SH-SY5Y (cell line): ENCODE results near the gene GPC1.

Experiments used
- GATA2 ChIP-seq: IDR thresholded peaks from 2 replicates; pipeline ENCODE4 v1.6.1; 2011; ENCODE audit warnings: mild to moderate bottlenecking, low read depth, low read length
- GATA3 ChIP-seq: IDR thresholded peaks from 2 replicates; pipeline ENCODE4 v1.6.1; 2011; ENCODE audit warnings: low read depth, mild to moderate bottlenecking, low read length, moderate library complexity

The GPC1 gene

DNA sequence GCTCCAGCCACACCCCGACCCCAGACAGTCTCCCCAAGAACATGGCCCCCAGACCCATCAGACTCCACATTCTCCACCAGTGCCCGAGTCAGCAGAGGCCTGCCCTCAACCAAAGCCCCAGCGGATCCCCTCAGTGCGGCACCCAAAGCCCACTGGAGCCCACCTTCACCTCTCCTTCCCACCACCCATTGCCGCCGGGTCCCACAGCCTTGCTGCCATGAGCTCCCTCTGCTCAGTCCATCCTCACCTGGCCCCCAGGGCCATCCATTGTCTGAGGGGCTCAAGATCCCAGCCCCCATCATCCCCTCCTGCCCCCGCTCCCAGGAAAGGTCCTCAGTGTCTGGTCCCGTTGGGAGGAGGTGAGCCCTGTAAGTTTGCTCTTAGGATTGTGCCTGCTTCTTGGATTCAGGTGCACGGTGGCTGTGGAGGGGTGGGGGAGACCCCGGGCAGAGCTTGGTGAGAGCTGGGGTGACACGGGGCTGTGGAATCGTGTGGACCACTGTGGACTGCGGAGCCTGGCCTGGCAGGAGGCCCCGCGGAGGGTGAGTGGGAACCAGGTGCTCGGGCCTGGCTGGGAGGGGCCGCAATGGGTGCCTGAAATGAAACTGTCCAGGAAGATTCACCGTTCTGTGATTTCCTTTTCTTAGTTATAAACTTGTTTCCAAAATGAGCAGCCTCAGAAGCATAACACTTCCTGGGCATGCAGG lies 32.7 kb upstream of the GPC1 start:
- TF ChIP-seq GATA2: no peak
- TF ChIP-seq GATA3: no peak

DNA sequence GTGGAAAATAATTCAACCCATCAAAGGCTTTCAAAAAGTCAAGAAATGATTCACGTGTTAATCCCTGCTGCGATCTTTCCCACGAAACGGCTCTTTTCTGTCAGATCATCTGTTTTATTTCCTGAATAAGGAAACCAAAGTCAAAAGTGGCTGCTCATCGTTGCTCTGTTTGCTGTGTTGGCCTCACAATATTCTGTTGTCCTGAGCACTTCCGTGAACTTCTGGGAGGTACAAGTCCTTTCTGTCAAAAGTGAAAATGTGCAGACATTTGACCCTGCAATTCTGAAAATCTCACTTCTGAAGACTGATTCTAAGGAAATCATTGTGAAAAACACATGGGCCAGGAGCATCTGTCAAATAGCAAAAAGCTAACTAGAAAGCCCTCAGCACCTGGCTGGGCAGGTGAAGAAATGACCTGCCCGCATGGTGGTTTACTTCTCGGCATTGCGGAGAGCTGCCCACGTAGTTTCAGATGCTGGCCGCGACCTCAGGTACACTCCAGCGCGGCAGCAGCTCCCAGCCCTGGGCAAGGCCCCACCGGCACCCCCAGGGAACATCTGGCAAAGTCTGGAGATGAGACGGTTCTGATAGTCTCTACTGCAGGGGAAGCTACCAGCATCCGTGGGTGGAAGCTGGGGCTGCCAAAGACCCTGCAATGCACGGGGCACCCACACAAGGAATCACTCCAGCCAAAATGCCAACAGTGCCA lies 31.9 kb upstream of the GPC1 start:
- TF ChIP-seq GATA3 (no peak), GATA2 (no peak)

DNA sequence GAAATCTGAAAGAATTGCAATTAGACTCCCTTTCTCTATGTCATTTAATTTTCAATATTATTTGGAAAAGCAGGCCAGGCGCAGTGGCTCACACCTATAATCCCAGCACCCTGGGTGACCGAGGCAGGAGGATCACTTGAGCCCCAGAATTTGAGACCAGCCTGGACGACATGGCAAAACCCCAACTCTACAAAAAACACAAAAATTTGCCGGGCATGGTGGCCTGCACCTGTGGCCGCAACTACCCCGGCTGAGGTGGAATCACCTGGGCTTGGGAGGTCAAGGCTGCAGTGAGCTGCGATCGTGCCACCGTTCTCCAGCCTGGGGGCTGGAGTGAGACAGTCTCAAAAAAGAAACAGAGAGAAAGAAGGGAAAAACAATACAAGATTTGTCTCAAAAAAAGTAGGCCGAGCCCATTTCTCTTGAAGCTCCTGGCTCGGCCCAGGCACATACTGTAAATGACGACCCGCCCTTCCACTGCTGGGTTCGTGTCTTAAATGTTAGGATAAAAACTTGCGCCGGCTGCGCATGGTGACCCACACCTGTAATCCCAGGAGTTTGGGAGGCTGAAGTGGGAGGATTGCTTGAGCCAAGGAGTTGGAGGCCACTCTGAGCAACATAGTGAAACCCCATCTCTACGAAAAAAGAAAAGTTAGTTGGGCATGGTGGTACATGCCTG lies 31.1 kb upstream of the GPC1 start:
- TF ChIP-seq GATA2 (no peak), GATA3 (no peak)

DNA sequence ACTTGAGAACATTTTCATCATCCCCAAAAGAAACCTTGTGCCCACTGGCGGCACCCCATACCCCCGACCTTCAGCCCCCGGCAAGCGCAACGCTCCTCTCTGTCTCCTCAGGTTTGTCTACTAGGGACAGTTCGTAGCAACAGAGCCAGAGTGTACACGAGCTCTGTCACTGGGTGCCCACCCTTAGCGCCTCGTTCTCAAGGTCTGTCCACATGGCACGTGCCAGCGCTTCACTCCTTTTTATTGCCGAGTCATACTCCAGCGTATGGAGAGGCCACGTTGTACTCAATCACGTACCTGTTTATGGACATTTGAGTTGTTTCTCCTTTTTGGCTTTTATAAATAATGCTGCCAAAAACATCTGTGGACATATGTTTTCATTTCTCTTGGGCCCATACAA lies 30.3 kb upstream of the GPC1 start:
- TF ChIP-seq GATA2 (no peak), GATA3 (no peak)

DNA sequence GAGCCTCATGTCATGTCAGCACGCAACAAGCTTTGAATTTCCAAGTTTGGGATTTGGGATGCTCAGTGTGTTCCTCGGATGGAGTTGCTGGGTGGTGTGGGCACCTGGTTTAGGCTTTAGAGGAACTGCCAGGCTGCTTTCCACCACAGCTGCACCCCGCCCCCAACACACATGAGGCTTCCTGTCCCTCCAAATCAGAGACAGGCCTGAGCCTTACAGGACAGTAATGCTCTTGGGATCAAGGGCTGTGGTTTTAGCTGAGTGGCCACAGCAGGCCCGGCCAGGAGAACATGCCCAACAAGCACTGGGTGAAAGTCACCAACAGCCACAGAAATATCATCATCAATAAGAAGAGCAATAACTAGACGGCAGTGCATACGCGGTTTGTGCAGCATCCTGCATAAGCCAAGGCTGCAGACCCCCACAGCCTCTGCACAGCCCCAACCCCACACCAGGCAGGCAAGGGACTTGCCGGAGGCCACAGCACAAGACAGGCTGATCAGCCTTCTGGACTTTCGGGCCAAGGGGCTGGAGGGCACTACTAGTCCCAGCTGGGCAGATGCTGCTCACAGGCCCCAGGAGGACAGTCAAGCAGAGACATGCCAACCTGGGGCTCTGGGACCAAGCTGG lies 29.7 kb upstream of the GPC1 start:
- TF ChIP-seq GATA3 (no peak), GATA2 (no peak)

DNA sequence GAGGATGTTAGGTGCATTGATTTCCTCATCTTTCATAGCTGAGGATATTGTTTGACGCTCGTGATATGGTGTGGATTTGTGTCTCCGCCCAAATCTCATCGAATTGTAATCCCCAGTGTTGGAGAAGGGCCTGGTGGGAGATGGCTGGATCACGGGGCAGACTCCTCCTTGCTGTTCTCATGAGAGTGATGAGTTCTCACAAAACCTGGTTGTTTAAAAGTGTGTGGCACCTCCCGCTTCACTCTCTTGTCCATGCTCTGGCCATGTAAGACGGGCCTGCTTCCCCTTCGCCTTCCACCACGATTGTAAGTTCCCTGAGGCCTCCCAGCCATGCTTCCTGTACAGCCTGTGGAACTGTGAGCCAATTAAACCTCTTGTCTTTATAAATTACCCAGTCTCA lies 28.4 kb upstream of the GPC1 start:
- TF ChIP-seq GATA3: no peak
- TF ChIP-seq GATA2: no peak

DNA sequence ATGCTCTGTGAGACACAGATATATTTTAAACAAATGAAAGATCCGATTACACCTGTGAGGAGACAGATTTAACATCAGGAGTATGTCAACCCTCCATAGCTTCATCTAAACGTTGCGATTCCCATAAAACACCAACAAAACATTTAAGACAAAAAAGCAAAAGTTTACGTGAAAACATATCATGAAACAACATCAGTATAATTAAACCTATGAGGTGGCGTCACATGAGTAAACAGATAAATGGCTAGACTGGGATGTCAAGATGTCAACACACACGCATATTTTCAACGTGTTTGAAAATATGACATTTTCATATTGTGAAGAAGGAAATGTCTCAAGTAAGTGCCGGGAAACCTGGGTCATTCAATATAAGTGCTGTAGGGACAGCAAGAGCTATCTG lies 25.5 kb upstream of the GPC1 start:
- no peak for TF ChIP-seq GATA2
- TF ChIP-seq GATA3: no peak

DNA sequence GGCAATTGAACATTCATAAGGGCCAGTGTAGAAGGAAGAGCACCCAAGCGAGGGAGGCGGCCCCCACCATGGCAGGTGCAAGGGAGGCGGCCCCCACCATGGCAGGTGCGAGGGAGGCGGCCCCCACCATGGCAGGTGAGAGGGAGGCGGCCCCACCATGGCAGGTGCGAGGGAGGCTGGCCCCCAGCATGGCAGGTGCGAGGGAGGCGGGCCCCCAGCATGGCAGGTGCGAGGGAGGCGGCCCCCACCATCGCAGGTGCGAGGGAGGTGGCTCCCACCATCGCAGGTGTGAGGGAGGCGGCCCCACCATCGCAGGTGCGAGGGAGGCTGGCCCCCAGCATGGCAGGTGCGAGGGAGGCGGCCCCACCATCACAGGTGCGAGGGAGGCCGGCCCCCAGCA lies 24.7 kb upstream of the GPC1 start:
- TF ChIP-seq GATA3: no peak
- TF ChIP-seq GATA2: no peak

DNA sequence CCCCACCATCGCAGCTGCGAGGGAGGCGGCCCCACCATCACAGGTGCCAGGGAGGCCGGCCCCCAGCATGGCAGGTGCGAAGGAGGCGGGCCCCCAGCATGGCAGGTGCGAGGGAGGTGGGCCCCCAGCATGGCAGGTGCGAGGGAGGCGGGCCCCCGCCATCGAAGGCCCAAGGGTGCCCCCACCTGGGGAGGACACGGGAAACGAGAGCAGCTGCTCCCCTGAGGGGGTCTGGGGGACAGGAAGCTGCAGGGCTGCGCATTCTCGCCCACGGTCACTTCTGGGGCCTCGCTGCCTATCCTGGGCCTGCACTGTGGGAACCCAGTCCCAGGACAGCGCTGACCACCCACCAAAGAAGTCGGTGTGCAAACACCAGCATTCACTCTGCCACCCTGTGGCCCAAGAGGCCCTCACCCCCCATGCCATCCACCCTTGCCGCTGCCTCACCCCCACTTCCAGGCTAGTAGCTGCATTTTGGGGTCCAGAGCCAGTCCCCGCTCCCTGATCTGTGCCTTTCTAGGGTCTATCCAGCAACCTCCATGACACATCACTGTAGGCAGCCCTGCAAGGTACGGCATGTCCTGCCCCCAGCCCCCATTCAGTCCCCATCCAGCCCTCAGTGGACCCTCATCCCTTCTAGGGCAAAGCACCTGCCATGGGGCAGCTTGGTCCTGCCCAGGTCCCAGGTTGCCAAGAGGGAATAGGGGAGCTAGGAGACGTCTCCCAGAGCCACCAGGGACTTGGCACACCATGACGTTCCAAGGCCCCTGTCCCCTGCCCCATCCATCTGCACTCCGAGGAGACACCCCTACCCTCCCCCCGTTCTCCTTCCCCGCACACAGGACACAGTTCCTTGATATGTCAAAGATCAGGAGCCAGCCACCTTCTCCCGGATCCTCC lies 24.0 kb upstream of the GPC1 start:
- TF ChIP-seq GATA2: no peak
- TF ChIP-seq GATA3: no peak

DNA sequence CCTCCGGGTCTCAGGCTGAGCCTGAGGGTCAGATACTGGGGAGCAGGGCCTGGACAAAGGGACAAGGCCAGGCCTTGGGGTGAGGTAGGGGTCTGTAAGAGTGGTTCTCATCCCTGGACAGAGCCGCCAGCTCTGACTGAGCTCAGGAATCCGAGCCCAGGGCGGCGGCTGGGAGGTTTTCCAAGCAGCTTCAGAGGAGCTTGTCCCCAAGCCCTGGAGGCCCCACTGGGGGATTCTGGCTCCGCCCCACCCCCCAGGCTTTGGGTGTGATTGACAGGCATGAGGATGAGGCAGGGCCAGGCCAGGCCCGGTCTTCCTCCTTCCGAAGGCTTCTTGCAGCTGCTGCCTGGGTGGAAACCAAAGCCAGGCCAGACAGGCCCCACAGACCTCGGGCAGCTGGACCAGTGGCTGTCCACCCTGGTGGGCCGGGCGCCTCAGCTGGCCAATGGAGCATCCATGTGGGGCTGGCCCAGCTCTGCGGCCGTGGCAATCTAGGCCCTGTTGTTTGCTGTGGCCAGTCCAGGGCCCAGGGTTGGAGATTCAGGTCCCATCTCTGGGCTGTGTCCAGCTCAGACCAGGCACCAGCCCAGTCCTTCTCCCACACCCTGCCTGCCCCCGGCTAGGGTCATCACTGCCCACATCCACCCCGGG lies 23.1 kb upstream of the GPC1 start:
- TF ChIP-seq GATA3 (no peak), GATA2 (no peak)

DNA sequence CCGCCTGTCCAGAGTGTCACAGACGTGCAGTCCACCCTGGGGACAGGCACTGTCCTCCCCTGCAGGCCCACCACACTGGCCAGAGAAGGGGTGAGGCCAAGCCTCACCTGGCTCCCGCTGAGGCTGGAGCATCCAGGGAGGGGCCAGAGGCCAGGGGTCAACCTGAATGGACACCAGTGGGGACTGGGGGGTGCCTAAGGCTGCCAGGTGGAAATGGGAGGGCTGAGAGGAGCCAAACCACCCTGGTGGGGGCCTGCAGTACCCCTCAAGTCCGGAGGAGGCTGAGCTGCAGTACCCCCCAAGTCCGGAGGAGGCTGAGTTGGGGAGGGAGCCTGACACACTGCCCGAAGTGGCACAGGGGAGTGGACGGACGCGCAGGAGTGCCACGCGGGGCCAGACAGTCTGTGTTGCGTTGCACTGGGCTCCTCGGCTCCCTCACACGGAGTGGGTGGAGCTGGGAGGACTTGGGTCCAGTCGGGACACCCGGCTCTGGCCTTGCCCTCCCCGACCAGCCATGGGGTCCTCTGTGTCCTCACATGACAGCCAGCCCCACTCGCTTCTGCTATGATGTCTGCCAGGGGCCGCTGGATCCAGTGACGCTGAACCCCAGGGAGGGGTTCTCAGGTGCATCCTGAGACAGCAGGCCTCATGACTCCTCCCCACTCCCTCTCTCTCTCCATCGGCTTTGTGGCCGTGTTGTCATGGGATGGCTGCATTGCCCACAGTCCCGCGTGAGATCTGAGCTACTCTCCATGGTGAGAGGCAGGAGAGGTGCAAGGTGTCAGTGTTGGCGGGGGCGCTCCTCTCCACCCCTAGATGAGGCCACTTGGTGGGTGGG lies 22.3 kb upstream of the GPC1 start:
- no peak for TF ChIP-seq GATA2

DNA sequence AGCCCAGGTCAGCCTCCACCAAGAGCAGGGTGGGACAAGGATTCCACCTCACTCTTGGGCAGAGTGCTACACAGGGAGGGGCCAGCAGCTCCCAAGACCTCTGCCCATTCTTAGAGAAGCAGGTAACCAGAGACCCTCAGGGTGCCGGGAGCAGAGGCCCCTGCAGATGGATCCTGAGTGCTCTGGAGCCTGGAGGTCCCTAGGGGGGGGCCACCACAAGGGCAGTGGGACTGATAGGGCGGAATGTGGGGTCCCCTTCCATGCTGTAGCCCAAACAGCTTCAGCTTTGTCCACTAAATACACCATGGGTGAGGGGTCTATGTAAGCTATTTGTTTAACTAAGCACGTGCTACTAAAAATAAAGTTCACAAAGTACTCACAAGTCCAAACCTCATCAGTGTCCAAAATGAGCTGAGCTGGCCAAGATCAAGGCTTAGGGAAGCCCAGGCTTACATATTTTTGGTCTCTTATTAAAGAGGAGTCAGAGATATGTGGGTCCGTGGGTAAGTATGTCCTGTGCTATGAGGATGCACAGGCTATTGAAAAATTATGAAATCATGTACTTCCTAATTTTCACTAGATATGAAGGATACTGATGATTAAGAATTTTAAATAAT lies 21.5 kb upstream of the GPC1 start:
- TF ChIP-seq GATA3 (no peak), GATA2 (no peak)
